ENCODE data around the gene FAM32A. TPM values are rescaled to one million over a fixed set of nuclear protein-coding genes. Genes with fewer than 3 reads are reported as not detected.

FAM32A gene
- total and polyA plus RNA-seq, 10 of the 15 experiments (the other 5 are each of a cell fraction or from before 2014, with no cell fraction given) = 33.3 to 116 (median 71.9) TPM

GRCh38 chr19:16228637-16229321 is 43.6 kb downstream of the FAM32A start:
- ChIA-PET RAD21 (ENCODE audit: unreplicated experiment) (no interaction called here), POLR2A (no interaction called here), SMC1A (ENCODE audit: uncharacterized antibody, unreplicated experiment) (no interaction called here), CTCF (no interaction called here)
- Histone ChIP-seq H3K9ac (ENCODE audit: control insufficient read depth, insufficient read depth, low read length) (no peak overlapping the region), H3K79me2 (ENCODE audit: control insufficient read depth, insufficient read depth, low read length) (no peaks in the 10 kb centered on the region), H3K4me2 (ENCODE audit: control insufficient read depth, insufficient read depth) (no peak overlapping the region), H2AFZ (ENCODE audit: control insufficient read depth, low read depth, low read length) (no peak overlapping the region), H3K36me3 (ENCODE audit: control insufficient read depth in 2 of 2, insufficient read depth in 2 of 2, low read length in 1 of 2) (peaks cover 9 to 34% of the 10 kb centered on the region in 2 experiments; a peak in 3 of 4 replicates), H3K27ac (ENCODE audit: control insufficient read depth, insufficient read depth) (no peak overlapping the region), H4K20me1 (ENCODE audit: control insufficient read depth, insufficient read depth) (no peaks in the 10 kb centered on the region), H3K4me1 (ENCODE audit: control insufficient read depth, insufficient read depth, low read length) (no peaks in the 10 kb centered on the region), H3K4me3 (no peak overlapping the region), H3K9me3 (replicated peaks; ENCODE audit: control insufficient read depth, insufficient read depth, low read length) (no peaks in the 10 kb centered on the region), H3K27me3 (replicated peaks in 1 of 2; ENCODE audit: control insufficient read depth in 2 of 2, insufficient read depth in 2 of 2, low read length in 1 of 2) (no peaks in the 10 kb centered on the region)
- 93% methylated on average over 20 of the region's 21 CpGs for WGBS (ENCODE audit: insufficient coverage, insufficient replicate concordance, low lambda C conversion rate, missing lambda C conversion rate)
- FAIRE-seq (no peak), DNase-seq (ENCODE audit: low read depth, low spot score) (no peak), ATAC-seq (no peak)
- intact Hi-C loops (cut with micrococcal nuclease; ENCODE audit: unreplicated experiment) = no loop called here
- in situ Hi-C loops (cut with MboI) = no loop called here
- no TSS peak for BruUV-seq (replicated peaks)
- no peak for TF ChIP-seq CHD1 (IDR thresholded peaks at IDR 0.05; ENCODE audit: low read depth, low read length)
- no peak for TF ChIP-seq STAT3 (IDR thresholded peaks at IDR 0.05; ENCODE audit: low read depth, low read length)
- TF ChIP-seq TCF3 (IDR thresholded peaks at IDR 0.05; ENCODE audit: borderline replicate concordance, insufficient read depth, low read depth, low read length) = no peak
- TF ChIP-seq CEBPB (IDR thresholded peaks at IDR 0.05; ENCODE audit: borderline replicate concordance in 1 of 2, low read depth in 2 of 2, low read length in 2 of 2) = no peak
- TF ChIP-seq IKZF2 (IDR thresholded peaks at IDR 0.05) = no peak
- no peak for TF ChIP-seq POLR2AphosphoS2 (IDR thresholded peaks at IDR 0.05; ENCODE audit: low read depth, low read length)
- TF ChIP-seq YBX1 (IDR thresholded peaks at IDR 0.05) = no peak
- TF ChIP-seq SUPT20H (IDR thresholded peaks at IDR 0.05; ENCODE audit: borderline replicate concordance, control insufficient read depth, low read depth, low read length) = no peak
- TF ChIP-seq ZNF622 (IDR thresholded peaks at IDR 0.05) = no peak
- TF ChIP-seq ZBED1 (IDR thresholded peaks at IDR 0.05; ENCODE audit: borderline replicate concordance) = no peak
- no peak for TF ChIP-seq NFYB (IDR thresholded peaks at IDR 0.05; ENCODE audit: insufficient read depth, low read depth, low read length)
- TF ChIP-seq ZNF592 (IDR thresholded peaks at IDR 0.05) = no peak
- TF ChIP-seq ZSCAN29 (IDR thresholded peaks at IDR 0.05) = no peak
- TF ChIP-seq PRDM15 (CRISPR knock-in tag; IDR thresholded peaks at IDR 0.05) = no peak
